22Rv1 (cell line): Measurements from ENCODE around the gene MAGIX.

Source experiments
- H3K27ac ChIP-seq: fragments of 450-650 bp; 2 replicates; pipeline ENCODE4 v1.5.1; 2017
- ZFX ChIP-seq: fragments of 450-650 bp; IDR thresholded peaks from 2 replicates; pipeline ENCODE4 v1.6.1; 2017; ENCODE audit warnings: antibody characterized with exemption, borderline replicate concordance
- TF ChIP-seq, protein P1 (sequence below): fragments of 450-650 bp; IDR thresholded peaks from 2 replicates; pipeline ENCODE4 v1.5.1; 2017; ENCODE audit warnings: mild to moderate bottlenecking

MAGIX gene

DNA sequence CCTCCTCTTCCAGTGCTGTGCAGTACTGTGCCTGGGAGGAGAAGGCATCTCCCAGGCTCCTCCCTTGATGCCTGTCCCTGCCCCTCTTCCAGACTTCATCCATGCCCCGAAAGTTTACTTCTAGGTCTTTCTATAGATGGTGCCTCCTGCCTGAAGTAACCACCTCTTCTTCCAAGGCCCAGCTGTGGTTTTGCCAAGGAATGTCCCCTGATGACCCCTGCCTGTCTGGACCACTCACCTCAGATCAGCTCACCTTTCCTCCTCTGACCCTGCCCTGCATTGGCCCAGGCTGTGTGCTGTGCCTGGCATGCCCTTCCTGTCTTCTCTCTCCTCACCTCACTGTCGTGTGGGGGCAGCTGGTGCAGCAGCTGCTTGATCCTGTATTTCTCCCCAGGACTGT is 16.8 kb downstream of the MAGIX start:
- H3K27ac ChIP-seq = no peak overlapping the region
- TF ChIP-seq, protein P1, sequence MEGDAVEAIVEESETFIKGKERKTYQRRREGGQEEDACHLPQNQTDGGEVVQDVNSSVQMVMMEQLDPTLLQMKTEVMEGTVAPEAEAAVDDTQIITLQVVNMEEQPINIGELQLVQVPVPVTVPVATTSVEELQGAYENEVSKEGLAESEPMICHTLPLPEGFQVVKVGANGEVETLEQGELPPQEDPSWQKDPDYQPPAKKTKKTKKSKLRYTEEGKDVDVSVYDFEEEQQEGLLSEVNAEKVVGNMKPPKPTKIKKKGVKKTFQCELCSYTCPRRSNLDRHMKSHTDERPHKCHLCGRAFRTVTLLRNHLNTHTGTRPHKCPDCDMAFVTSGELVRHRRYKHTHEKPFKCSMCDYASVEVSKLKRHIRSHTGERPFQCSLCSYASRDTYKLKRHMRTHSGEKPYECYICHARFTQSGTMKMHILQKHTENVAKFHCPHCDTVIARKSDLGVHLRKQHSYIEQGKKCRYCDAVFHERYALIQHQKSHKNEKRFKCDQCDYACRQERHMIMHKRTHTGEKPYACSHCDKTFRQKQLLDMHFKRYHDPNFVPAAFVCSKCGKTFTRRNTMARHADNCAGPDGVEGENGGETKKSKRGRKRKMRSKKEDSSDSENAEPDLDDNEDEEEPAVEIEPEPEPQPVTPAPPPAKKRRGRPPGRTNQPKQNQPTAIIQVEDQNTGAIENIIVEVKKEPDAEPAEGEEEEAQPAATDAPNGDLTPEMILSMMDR = no peak
- no peak for TF ChIP-seq ZFX

- H3K27ac ChIP-seq = peak overlapping the region; percentile 80
- TF ChIP-seq, protein P1 = no peak
- no peak for TF ChIP-seq ZFX
Measured at GRCh38 chrX:49183701-49184281, 21.2 kb downstream of the MAGIX start.

DNA sequence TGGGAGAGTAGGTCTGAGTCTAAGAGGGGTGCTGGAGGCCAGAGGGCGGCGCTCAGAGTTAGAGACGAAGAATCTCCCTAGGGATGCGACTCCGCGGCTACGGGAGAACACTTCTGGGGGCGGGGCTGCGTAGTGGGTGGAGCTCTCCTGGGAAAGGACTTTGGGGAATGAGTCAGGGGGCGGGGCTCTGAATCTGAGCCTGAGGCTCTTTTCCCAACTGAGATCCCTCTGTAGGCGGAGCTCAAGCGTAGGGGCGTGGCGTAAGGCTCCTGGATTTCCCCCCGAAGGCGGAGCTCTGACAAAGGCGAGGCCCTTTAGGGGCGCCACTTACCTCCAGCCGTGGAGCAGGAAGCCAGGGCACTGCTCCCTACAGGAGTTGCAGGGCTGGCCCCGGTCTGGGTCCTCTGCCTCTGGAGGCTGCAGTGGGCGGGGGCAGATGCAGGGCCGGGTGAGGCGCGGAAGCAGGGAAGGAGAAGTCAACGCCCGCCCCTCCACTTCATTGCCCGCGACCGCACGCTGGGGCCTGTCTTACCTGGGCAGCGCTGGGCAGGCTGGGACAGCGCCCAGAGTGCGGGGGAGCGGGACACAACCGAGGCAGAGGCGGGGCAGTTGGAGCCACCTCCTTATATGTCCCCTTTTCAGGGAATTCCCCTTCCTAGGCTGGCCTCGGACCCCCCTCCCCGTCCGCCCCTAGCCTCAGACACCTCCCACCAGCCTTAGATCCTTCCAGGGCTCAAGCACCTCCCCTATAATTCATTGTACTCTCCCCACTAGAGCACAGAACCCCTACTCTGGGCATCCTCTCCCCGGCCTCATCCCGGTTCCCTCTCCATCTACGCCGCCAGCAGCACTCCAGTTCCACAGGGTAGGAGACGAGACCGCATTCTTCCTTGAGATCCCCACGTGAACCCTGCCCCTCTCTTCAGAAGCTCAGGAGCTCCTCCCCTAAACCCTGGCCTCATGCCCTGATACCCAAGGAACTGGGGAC is 22.0 kb downstream of the MAGIX start:
- H3K27ac ChIP-seq = peak overlapping the region; percentile 80
- no peak for TF ChIP-seq ZFX
- TF ChIP-seq, protein P1 = peak; percentile 2; the same call in 1 of the 2 replicates

DNA sequence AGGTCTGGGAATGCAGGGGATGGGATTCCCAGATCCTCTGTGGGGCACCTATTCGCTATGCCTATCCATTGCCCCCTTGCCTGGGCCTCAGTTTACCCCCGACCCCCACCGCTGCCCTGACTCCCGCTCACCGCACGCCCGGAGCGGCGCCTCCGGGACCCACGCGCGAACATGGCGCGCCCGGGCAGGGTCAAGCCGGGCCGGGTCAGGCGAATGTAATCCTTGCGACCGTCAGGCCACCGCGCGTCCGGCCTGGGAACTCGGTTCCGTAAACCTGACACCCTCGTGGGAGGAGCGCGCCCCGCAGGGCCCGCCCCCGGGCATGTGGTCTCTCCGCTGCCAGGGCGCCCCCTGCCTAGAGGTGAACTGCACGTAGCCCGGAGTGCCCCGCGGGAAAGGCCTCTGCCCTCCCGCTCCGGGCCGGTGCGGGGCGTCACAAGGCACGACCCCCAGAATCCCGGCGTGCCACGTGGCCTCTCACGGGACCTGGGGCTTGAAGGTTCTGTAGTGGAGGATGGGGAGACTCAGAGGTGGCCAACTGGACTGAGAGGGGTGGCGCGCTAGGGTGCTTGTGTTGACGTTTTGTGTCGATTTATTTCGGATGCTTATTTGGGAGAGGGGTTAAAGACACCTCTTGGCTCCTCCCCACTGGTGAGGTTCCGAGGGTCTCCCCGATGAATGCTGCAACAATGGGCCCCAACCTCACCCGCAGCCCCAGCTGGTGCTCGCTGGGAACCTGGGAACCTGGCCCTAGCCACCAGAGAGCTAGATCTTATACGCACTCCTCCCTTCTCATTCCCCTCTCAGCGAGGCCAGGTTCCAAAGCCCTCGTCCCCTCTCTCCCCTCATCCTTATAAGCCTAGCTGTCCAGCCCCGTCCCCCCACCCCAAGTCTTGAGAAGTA is 23.8 kb downstream of the MAGIX start, which contains the start of gene PRICKLE3:
Gene PRICKLE3 (minus strand): TSS at position 249 of the 903 bp plus-strand sequence. CDS start 76 bp downstream, at position 173.
- peak within 1 kb of the TSS; percentile 80 for H3K27ac ChIP-seq
- TF ChIP-seq, protein P1 = peak; percentile 59
- TF ChIP-seq ZFX = no peak

- peak overlapping the region; percentile 80 for H3K27ac ChIP-seq
- TF ChIP-seq ZFX = no peak
- TF ChIP-seq, protein P1 = no peak
Measured at GRCh38 chrX:49187028-49187394, 24.5 kb downstream of the MAGIX start.

DNA sequence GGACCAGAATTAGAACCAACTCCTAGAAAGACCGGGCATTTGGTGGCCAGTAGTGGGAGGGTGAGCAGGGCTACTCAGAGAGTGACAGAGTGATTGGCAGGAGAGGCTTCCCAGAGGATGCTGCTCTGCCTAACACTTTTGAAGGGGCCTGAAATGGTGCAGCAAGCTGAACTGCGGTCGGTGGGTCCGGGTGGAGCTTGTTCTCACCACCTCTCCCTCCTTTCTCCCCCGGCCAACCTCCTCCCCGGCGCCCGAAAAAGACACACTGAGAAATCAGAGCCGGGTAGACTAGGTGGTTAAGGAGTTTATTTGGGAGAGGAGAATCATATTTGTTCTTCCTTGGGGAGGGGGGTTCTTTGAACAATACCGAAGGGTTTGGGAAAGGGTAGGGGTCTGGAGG is 25.0 kb downstream of the MAGIX start:
- no peak for TF ChIP-seq ZFX
- TF ChIP-seq, protein P1 = no peak
- H3K27ac ChIP-seq = peak overlapping the region; percentile 80
